ENCODE measurements around the gene CDC42BPA. TPM values are rescaled to one million over a fixed set of nuclear protein-coding genes. Genes with fewer than 3 reads are reported as not detected.

The CDC42BPA gene
- total and polyA plus RNA-seq, 2 of the 8 experiments (the other 6 are each of a cell fraction or from before 2014, with no cell fraction given) = 7.1 to 28.5 TPM

- TF ChIP-seq TAF7 (optimal IDR thresholded peaks at IDR 0.05; ENCODE audit: borderline replicate concordance, low read depth, low read length) (no peak), GABPA (IDR thresholded peaks at IDR 0.05; ENCODE audit: borderline replicate concordance, insufficient read depth, low read length) (no peak), SP2 (IDR thresholded peaks at IDR 0.05; ENCODE audit: low read length) (no peak), POLR2A (IDR thresholded peaks at IDR 0.05; ENCODE audit: control extremely low read depth in 1 of 2, low read depth in 2 of 2, low read length in 2 of 2) (no peak), ATF3 (IDR thresholded peaks at IDR 0.05; ENCODE audit: insufficient read depth, low read depth, low read length) (no peak), EGR1 (IDR thresholded peaks at IDR 0.05; ENCODE audit: borderline replicate concordance, low read depth, low read length) (no peak)
Measured at GRCh38 chr1:226973371-226973897, 344.9 kb downstream of the CDC42BPA start (continued).

Measured in H1 (cell line).